OCI-LY7 (cell line): ENCODE data around the gene PNCK. TPM values are rescaled to one million over a fixed set of nuclear protein-coding genes. Genes with fewer than 3 reads are reported as not detected.

Experiments
- BruUV-seq: library from RNA; stranded (reverse); fragments of 400-500 nt; replicated peaks from 2 replicates; lab custom pipeline; 2021; lab: Mats Ljungman, UMichigan
- CTCF ChIA-PET: fragments of 300-600 bp; sonication (Branson Sonifier 250); formaldehyde crosslinking; loops from one replicate; lab custom pipeline; 2022; ENCODE audit warnings: antibody characterized with exemption; ENCODE audit not compliant: unreplicated experiment; lab: Charles Lee
- POLR2A ChIA-PET: fragments of 300-600 bp; sonication (Branson Sonifier 250); formaldehyde crosslinking; loops from one replicate; lab custom pipeline; 2022; ENCODE audit warnings: antibody characterized with exemption; lab: Charles Lee
- DNase-seq: peaks from one replicate; pipeline ENCODE4 v3.0.0-alpha.2; 2015; ENCODE audit warnings: low spot score
- H2AFZ ChIP-seq: fragments of 200-600 bp; sonication (generic), shearing (Covaris generic); 2 replicates; pipeline ENCODE4 v1.6.1; 2014; ENCODE audit warnings: mild to moderate bottlenecking, antibody characterized with exemption, low read length, moderate library complexity
- H3K27ac ChIP-seq: fragments of 200-600 bp; sonication (generic); 2 replicates; pipeline ENCODE4 v1.5.1; 2014; ENCODE audit warnings: mixed run types, low read depth, mild to moderate bottlenecking, moderate library complexity, low read length, inconsistent platforms; ENCODE audit not compliant: poor library complexity, severe bottlenecking
- H3K36me3 ChIP-seq: fragments of 200-600 bp; sonication (generic); 2 replicates; pipeline ENCODE4 v1.6.1; 2014; ENCODE audit warnings: mild to moderate bottlenecking, antibody characterized with exemption, low read length, moderate library complexity, mixed read lengths; ENCODE audit not compliant: insufficient read depth
- H3K4me1 ChIP-seq: fragments of 200-600 bp; sonication (generic); 2 replicates; pipeline ENCODE4 v1.5.1; 2014; ENCODE audit warnings: mild to moderate bottlenecking, low read length; ENCODE audit not compliant: insufficient read depth, poor library complexity, severe bottlenecking
- H3K4me2 ChIP-seq: fragments of 200-600 bp; sonication (generic); 2 replicates; pipeline ENCODE4 v1.6.1; 2014; ENCODE audit warnings: mild to moderate bottlenecking, low read length
- H3K4me3 ChIP-seq: fragments of 200-600 bp; sonication (generic); 2 replicates; pipeline ENCODE4 v1.5.1; 2014; ENCODE audit warnings: mild to moderate bottlenecking, low read depth, low read length; ENCODE audit not compliant: poor library complexity, severe bottlenecking
- H3K79me2 ChIP-seq: fragments of 200-600 bp; sonication (generic); 2 replicates; pipeline ENCODE4 v1.6.1; 2016; ENCODE audit warnings: low read depth, mild to moderate bottlenecking, low read length, moderate library complexity, mixed read lengths; ENCODE audit not compliant: insufficient read depth
- H3K9me2 ChIP-seq: fragments of 200-600 bp; sonication (generic); 2 replicates; pipeline ENCODE4 v1.6.1; 2016; ENCODE audit warnings: mild to moderate bottlenecking, low read length, mixed read lengths; ENCODE audit not compliant: insufficient read depth
- H3K9me3 ChIP-seq: fragments of 200-600 bp; sonication (generic); 2 replicates; pipeline ENCODE4 v1.6.1; 2014; ENCODE audit warnings: mild to moderate bottlenecking, mixed run types, low read length, mixed read lengths
- H4K20me1 ChIP-seq: fragments of 200-600 bp; sonication (generic); 2 replicates; pipeline ENCODE4 v1.6.1; 2014; ENCODE audit warnings: mild to moderate bottlenecking, antibody characterized with exemption, low read length, moderate library complexity, mixed read lengths; ENCODE audit not compliant: insufficient read depth
- EZH2phosphoT487 ChIP-seq: fragments of 200-600 bp; sonication (generic); IDR thresholded peaks from 2 replicates; pipeline ENCODE4 v1.6.1; 2018; ENCODE audit warnings: low read depth, borderline replicate concordance, mild to moderate bottlenecking, mixed run types, antibody characterized with exemption, low read length, moderate library complexity, mixed read lengths
- intact Hi-C: fragments of 100-400 bp; cut with micrococcal nuclease; formaldehyde crosslinking; loops from one replicate; pipeline ENCODE4 v1.10.0; 2022; ENCODE audit not compliant: unreplicated experiment
- total RNA-seq, 2 experiments: library from RNA; depleted of rRNA in 1 of 2; stranded (reverse); fragments of >200 nt in 1 of 2; shearing (Covaris generic) in 1 of 2; gene quantifications; 2 replicates each; pipeline ENCODE4 v1.2.3, GENCODE V29; 2014 to 2022
- TF ChIP-seq, protein P1 (sequence below): fragments of 200-600 bp; sonication (generic); conservative IDR thresholded peaks from 2 replicates; pipeline ENCODE4 v1.5.1; 2014; ENCODE audit warnings: mild to moderate bottlenecking, antibody characterized with exemption, low read length, moderate library complexity, mixed read lengths

Gene PNCK
- total RNA-seq, 2 experiments from 2014 or later: 0.19 TPM; not detected in 1

DNA sequence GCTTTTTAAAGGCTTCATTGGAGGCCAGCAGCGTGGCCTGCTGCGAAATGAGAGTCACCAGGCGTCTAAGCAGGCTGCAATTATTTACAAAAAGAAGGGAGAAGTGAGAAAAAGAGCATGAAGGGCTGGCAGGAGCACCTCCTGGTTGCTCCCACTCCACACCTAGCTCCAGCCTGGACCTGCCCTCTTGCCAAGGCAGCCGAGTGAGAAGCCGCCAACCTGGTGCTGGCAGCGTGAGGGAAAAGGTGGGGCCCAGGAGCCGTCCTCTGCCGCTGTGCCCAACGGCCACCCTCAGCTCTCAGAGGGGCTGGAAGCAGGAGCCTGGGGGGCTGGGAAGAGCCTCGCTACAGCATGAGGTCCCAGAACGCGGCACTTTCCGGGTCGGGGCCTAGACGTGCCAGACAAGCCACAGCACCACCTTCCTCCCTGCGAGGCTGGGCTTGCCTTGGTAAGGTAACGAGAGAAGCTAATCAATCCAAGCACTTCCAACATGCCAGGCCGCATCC lies 30.5 kb upstream of the PNCK start:
- no peak overlapping the region for H3K4me2 ChIP-seq
- intact Hi-C loops: no loop called here
- H3K79me2 ChIP-seq: no peaks in the 10 kb centered on the region
- H3K36me3 ChIP-seq: peaks cover 7% of the 10 kb centered on the region; the same call in 1 of the 2 replicates
- H3K4me3 ChIP-seq: no peak overlapping the region
- H2AFZ ChIP-seq: no peak overlapping the region
- no peaks in the 10 kb centered on the region for H3K9me2 ChIP-seq
- no peak overlapping the region for H3K27ac ChIP-seq
- ChIA-PET POLR2A (no interaction called here), CTCF (no interaction called here)
- DNase-seq: no peak
- no peaks in the 10 kb centered on the region for H3K9me3 ChIP-seq
- no peaks in the 10 kb centered on the region for H3K4me1 ChIP-seq
- no peaks in the 10 kb centered on the region for H4K20me1 ChIP-seq
- BruUV-seq: no TSS peak
- no peak for TF ChIP-seq EZH2phosphoT487
- TF ChIP-seq, protein P1, sequence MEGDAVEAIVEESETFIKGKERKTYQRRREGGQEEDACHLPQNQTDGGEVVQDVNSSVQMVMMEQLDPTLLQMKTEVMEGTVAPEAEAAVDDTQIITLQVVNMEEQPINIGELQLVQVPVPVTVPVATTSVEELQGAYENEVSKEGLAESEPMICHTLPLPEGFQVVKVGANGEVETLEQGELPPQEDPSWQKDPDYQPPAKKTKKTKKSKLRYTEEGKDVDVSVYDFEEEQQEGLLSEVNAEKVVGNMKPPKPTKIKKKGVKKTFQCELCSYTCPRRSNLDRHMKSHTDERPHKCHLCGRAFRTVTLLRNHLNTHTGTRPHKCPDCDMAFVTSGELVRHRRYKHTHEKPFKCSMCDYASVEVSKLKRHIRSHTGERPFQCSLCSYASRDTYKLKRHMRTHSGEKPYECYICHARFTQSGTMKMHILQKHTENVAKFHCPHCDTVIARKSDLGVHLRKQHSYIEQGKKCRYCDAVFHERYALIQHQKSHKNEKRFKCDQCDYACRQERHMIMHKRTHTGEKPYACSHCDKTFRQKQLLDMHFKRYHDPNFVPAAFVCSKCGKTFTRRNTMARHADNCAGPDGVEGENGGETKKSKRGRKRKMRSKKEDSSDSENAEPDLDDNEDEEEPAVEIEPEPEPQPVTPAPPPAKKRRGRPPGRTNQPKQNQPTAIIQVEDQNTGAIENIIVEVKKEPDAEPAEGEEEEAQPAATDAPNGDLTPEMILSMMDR: no peak

DNA sequence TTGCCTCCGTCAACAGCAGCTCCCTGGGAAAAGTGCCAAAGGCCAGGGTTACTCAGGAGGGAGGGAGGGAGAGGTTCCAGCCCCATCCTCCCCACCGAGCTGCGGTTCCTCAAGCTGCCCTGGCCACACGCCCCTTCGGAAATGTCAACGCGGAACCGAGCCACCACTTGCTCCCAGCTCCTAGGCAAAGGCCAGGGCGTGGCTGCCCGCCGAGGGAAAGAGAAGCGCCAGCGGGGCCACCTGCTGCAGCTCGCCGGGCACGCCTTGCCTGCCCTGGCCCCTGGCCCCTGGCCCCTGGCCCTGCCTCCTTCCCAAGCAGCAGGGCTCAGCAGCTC lies 29.4 kb upstream of the PNCK start:
- BruUV-seq: no TSS peak
- Histone ChIP-seq H3K79me2 (no peaks in the 10 kb centered on the region), H3K4me2 (no peak overlapping the region), H2AFZ (no peak overlapping the region), H4K20me1 (no peaks in the 10 kb centered on the region), H3K9me3 (no peaks in the 10 kb centered on the region), H3K4me1 (no peaks in the 10 kb centered on the region), H3K36me3 (peaks cover 7% of the 10 kb centered on the region; the same call in 1 of the 2 replicates), H3K27ac (no peak overlapping the region), H3K4me3 (no peak overlapping the region), H3K9me2 (no peaks in the 10 kb centered on the region)
- TF ChIP-seq, protein P1: no peak
- no peak for TF ChIP-seq EZH2phosphoT487
- POLR2A ChIA-PET: no interaction called here
- intact Hi-C loops: no loop called here
- CTCF ChIA-PET: no interaction called here
- no peak for DNase-seq

DNA sequence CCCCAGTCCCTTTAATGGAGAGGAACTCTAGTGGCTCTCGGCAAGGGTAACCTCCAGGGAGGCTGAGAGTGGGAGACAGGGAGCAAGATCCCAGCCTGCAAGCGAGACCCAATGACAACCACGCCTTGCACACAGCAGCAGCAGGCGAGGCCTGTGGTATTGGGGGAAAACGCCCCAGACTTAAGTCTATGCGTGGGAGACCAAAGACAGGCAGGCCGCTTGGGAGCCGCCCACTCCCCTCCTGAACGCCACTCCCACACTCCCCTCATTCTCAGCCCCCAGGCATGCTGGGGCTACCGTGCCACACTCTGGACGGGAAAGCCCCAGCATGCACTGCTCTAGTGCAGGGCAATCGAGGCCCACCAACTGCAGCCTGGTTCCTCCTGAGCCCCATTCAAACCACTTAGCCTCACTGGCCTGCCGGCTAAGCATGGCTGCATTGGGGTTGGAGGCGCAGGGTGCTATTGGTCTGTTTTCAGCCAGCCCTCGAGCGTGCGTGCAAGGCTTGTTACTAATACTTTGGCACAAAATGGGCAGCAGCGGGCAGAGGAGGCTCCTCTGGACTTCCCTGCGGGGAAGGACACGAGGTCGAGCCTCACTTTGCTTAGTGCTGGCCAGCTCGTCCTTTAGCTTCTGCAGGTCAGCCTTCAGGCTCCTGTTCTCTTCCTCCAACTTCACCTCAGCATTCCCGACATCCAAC lies 28.9 kb upstream of the PNCK start:
- Histone ChIP-seq H3K4me2 (no peak overlapping the region), H3K9me3 (no peaks in the 10 kb centered on the region), H3K36me3 (peaks cover 7% of the 10 kb centered on the region; the same call in 1 of the 2 replicates), H3K79me2 (no peaks in the 10 kb centered on the region), H4K20me1 (no peaks in the 10 kb centered on the region), H2AFZ (no peak overlapping the region), H3K4me3 (no peak overlapping the region), H3K9me2 (no peaks in the 10 kb centered on the region), H3K4me1 (no peaks in the 10 kb centered on the region), H3K27ac (no peak overlapping the region)
- ChIA-PET CTCF (no interaction called here), POLR2A (no interaction called here)
- TF ChIP-seq, protein P1: no peak
- TF ChIP-seq EZH2phosphoT487: no peak
- intact Hi-C loops: no loop called here
- BruUV-seq: no TSS peak
- no peak for DNase-seq
